Fibroblast of pulmonary artery (primary cell): ENCODE data around the gene ALDH8A1.

ENCODE experiments used
- DNase-seq: peaks from one replicate; pipeline ENCODE4 v3.0.0-alpha.2; 2010; ENCODE audit warnings: low read depth
- H3K4me3 ChIP-seq: replicated peaks from 2 replicates; pipeline ENCODE4 v1.5.1; 2011; ENCODE audit warnings: low read depth, mild to moderate bottlenecking, control low read depth, low read length, moderate library complexity
- TF ChIP-seq, protein P1 (sequence below): IDR thresholded peaks from 2 replicates; pipeline ENCODE4 v1.5.1; 2011; ENCODE audit warnings: mild to moderate bottlenecking, control low read depth, low read length, inconsistent platforms; ENCODE audit errors: missing control alignments

ALDH8A1 gene

DNA sequence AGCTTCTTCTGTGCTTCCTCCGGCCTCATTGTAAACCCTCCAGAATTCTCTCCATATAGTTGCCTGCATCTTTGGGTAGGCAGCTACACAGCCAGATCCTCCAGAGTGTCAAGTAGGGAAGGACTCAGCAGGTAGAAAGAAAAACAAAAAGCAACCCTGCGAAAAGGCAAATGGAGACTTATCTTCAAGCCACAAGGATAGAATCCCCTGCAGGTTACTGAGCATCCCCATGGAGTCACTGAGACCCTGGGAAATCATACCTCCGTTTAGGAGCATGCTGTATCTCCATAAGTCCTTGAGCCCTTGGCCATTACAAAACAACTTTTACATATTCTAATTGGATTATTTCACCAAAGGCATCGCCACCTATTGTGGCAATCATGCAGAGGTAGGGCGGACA lies 28.6 kb downstream of the ALDH8A1 start:
- DNase-seq: no peak
- TF ChIP-seq, protein P1, sequence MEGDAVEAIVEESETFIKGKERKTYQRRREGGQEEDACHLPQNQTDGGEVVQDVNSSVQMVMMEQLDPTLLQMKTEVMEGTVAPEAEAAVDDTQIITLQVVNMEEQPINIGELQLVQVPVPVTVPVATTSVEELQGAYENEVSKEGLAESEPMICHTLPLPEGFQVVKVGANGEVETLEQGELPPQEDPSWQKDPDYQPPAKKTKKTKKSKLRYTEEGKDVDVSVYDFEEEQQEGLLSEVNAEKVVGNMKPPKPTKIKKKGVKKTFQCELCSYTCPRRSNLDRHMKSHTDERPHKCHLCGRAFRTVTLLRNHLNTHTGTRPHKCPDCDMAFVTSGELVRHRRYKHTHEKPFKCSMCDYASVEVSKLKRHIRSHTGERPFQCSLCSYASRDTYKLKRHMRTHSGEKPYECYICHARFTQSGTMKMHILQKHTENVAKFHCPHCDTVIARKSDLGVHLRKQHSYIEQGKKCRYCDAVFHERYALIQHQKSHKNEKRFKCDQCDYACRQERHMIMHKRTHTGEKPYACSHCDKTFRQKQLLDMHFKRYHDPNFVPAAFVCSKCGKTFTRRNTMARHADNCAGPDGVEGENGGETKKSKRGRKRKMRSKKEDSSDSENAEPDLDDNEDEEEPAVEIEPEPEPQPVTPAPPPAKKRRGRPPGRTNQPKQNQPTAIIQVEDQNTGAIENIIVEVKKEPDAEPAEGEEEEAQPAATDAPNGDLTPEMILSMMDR: no peak
- H3K4me3 ChIP-seq: no peak overlapping the region

DNA sequence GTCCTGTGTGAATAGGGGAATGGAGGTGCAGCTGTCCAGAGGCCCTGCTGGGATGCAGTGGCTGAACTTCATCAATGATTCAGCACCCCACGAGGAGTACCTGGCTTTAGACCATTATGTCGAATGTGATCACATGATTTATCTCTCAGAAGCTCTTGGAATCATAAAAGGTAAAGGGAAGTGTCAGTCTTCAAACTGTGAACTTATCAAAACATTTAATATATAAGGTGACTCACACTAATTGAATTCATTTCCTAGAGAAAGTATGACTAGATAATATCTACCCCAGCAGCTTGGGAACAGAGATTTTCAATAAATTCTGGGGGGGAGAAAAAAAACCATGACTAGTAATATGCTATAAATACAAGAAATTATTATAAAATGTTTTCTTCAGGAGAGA lies 29.5 kb downstream of the ALDH8A1 start:
- TF ChIP-seq, protein P1: no peak
- no peak for DNase-seq

DNA sequence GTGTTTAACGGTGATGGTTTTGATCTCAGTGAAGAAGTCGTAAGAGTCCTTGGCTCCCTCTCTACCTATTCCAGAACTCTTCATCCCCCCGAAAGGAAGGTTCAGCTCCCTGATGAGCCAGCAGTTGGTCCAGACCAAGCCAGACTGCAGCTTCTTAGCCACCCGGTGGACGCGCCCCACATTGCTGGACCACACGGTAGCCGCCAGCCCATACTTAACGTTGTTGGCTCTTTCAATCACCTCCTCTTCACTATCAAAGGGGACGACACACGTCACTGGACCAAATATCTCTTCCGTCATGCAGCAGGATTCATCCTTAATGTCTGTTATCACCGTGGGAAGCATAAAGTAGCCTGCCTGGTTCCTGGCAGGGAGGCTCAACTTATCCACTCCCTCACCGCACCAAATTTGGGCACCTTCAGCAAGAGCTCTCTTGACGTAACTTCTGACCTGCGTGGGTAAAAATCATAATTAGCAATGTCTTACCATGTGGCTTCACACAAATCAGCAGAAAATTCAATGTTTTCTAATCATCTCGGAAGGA lies 31.4 kb downstream of the ALDH8A1 start:
- TF ChIP-seq, protein P1: no peak
- H3K4me3 ChIP-seq: no peak overlapping the region
- peak; percentile 49 for DNase-seq

More for the DNA sequence above, 29.5 kb downstream of the ALDH8A1 start:
- H3K4me3 ChIP-seq: no peak overlapping the region

DNA sequence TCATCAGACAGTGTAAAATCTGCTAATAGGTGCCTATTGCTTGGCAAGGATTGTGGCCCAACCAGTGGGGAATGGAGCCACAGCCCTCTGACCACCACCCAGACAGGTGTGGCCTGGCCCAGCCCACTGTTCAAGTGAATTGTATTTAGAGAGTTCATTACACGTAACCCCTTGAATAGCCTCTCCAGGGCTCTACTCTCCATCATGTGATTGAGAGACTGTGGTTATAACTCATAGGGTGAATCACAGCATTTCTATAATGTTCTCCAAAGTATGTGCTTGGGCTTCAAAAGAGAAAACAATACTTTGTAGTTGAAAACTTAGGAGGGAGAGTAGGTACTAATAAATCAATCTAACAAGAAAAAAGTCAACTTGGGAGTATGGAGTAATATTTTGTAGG lies 38.4 kb downstream of the ALDH8A1 start:
- TF ChIP-seq, protein P1: no peak
- peak; percentile 65 for DNase-seq
- no peak overlapping the region for H3K4me3 ChIP-seq

DNA sequence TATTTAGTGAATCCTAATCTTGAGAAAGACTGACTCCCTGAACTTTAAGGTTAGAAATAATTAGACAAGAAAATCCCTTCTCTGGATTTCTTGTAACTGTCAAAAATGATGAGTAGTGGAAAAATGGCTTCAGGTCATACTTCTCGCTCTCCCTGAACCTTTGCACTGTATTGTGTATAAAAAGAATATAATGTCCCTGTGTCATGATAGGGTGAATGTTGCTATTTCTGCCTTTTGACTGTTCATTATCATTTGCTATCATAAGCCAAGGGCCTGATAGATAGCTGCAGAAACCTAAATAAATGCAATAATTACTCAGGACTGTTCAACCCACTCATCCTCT lies 39.3 kb downstream of the ALDH8A1 start:
- TF ChIP-seq, protein P1: no peak
- H3K4me3 ChIP-seq: no peak overlapping the region
- DNase-seq: peak; percentile 34

DNA sequence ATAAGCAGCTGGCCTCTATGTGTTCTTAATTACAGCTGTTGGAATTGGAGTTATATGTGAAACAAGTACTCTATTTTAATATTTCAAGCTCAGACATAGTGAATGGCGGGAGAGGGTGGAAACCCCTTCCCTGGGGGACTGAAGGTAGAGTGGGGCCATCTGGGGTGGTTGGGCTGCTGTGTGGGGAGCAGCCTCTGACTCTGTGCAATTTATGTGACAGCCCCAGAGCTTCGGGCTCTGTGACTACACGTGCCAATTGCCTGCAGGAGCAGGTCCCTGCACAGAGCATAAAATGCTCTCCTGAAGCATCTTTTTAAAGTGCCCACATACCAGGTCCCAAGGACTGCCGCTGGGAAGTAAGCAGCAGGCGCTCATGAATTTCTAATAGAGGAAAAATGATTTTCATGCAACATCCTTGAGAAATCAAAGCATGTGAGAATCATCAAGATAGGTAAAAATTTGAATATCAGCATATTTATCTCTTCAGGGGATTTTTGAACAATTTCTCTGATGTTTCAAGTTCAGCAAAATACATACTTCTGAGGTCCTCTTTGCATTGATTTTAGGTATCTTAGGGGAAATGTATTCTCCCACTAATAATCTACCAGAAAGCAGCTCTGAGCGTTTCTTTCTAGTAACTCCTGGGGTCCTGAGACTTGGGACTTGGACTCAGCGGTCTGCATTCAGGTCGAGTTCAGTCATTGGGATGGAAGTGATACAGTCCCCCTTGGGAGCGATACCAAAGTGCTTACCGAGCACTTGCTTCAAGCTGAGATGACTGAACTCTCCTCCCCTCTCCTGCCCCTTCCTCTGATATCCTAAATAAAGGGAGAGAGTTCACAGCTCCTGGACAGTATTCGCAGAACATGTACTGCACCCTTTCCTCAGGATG lies 40.0 kb downstream of the ALDH8A1 start:
- TF ChIP-seq, protein P1: no peak
- DNase-seq: peak; percentile 49
- no peak overlapping the region for H3K4me3 ChIP-seq
